M059J (cell line): ENCODE measurements around the gene PERM1. TPM values are rescaled to one million over a fixed set of nuclear protein-coding genes. Genes with fewer than 3 reads are reported as not detected.
"Not testable (repeated sequence)": the region's sequence is repeated elsewhere in the genome, so short reads cannot be mapped to it uniquely, and the experiment has no call there.

Experiments used
- DNase-seq: peaks from one replicate; pipeline ENCODE4 v3.0.0-alpha.2; 2012; ENCODE audit warnings: low read depth
- total RNA-seq: library from RNA; depleted of rRNA; stranded (reverse); fragments of >200 nt; shearing (Covaris generic); gene quantifications from 2 replicates; pipeline ENCODE4 v1.2.3, GENCODE V29; 2014

The PERM1 gene
- total RNA-seq, 1 experiment from 2014 or later = 0.37 TPM

GRCh38 chr1:978069-978834 lies 3.6 kb downstream of the PERM1 start:
- DNase-seq = no peak

- not testable (repeated sequence) for DNase-seq
Measured at GRCh38 chr1:976791-977190, 5.1 kb downstream of the PERM1 start.

GRCh38 chr1:975896-976683 lies 5.8 kb downstream of the PERM1 start:
- peak; percentile 85 for DNase-seq

- DNase-seq = no peak
Measured at GRCh38 chr1:975365-975764, 6.5 kb downstream of the PERM1 start.

GRCh38 chr1:974687-975328 lies 7.1 kb downstream of the PERM1 start:
- no peak for DNase-seq

- DNase-seq = no peak
Measured at GRCh38 chr1:974293-974640, 7.6 kb downstream of the PERM1 start.

- DNase-seq = no peak
Measured at GRCh38 chr1:973459-974292, 8.2 kb downstream of the PERM1 start.

GRCh38 chr1:972726-973458 lies 9.0 kb downstream of the PERM1 start:
- DNase-seq = no peak

- DNase-seq = no peak
Measured at GRCh38 chr1:971751-972506, 10.0 kb downstream of the PERM1 start.

GRCh38 chr1:970973-971730 lies 10.7 kb downstream of the PERM1 start:
- no peak for DNase-seq

- DNase-seq = no peak
Measured at GRCh38 chr1:970242-970972, 11.5 kb downstream of the PERM1 start.

GRCh38 chr1:969260-969855 lies 12.5 kb downstream of the PERM1 start:
- no peak for DNase-seq

- DNase-seq = no peak
Measured at GRCh38 chr1:967466-968343, 14.2 kb downstream of the PERM1 start.

- DNase-seq = peak; percentile 83
Measured at GRCh38 chr1:966704-967300, 15.1 kb downstream of the PERM1 start.

- peak; percentile 89 for DNase-seq
Measured at GRCh38 chr1:966135-966703, 15.7 kb downstream of the PERM1 start, which contains the start of gene PLEKHN1. Gene PLEKHN1 (plus strand): TSS chr1:966482. CDS start chr1:966532, 50 bp downstream.

- no peak for DNase-seq
Measured at GRCh38 chr1:965526-966134, 16.3 kb downstream of the PERM1 start.
